Activated T-helper 1 cell treated with Interleukin-2 at 50 U/mL for 16 hours (primary cell): ENCODE results near the gene ADIPOR2.

Source experiments
- DNase-seq: peaks from one replicate; pipeline ENCODE4 v3.0.0-alpha.2; 2020; ENCODE audit warnings: low read depth

ADIPOR2 gene

DNA sequence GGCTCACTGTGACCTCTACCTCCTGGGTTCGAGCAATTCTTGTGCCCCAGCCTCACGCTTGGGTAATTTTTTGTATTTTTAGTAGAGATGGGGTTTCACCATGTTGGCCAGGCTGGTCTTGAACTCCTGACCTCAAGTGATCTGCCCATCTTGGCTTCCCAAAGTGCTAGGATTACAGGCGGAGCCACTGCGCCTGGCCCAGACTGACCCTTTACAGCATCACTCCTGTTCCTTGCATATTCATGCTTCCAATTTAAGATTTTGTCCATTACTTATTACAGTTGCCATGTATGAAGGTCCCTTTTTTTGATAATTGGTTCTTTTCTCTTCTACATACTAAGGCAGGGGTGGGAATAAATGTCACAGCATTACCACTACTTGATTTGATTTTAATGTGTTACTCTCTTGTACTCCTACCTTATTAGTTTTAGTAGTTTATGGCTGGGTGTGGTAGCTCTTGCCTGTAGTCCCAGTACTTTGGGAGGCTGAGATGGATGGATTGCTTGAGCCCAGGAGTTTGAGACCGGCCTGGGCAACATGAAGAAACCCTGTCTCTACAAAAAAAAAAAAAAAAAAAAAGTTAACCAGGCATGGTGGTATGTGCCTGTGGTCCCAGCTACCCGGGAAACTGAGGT is 46.9 kb downstream of the ADIPOR2 start:
- DNase-seq, result no peak

DNA sequence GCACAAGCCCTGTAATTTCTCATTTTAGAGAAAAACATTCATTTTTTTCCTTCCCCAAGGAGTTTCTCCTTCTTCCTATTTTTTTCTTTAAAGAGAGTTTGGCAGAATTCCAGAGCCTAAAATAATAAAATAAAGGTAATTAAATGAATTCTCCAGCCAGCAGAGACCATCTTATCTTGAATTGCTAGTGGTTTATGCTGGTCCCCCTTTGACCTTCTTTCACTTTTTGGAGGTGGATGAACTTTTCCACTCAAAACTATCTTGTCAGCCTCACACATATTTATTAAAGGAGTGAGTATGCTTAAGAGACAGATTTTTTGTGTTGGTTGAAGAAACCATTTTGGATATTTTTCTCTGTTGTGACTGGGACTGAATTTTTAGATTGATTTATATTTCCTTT is 47.6 kb downstream of the ADIPOR2 start:
- no peak for DNase-seq

DNA sequence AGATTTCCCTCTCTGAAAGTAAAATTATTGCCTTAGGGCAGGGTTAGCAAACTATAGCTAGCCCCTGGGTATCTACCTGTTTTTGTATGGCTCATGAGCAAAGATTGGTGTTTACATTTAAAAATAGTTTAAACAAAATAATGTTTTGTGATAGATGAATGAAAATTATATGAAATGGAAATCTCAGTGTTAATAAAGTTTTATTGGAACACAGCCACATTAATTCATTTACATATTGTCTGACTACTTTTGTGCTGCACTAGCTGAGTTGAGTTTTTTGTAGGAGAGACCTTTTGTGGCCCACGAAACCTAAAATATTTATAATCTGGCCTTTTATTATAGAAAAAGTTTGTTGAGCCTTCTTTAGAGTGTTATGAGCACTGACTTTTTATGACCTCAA is 48.5 kb downstream of the ADIPOR2 start:
- DNase-seq, result no peak

DNA sequence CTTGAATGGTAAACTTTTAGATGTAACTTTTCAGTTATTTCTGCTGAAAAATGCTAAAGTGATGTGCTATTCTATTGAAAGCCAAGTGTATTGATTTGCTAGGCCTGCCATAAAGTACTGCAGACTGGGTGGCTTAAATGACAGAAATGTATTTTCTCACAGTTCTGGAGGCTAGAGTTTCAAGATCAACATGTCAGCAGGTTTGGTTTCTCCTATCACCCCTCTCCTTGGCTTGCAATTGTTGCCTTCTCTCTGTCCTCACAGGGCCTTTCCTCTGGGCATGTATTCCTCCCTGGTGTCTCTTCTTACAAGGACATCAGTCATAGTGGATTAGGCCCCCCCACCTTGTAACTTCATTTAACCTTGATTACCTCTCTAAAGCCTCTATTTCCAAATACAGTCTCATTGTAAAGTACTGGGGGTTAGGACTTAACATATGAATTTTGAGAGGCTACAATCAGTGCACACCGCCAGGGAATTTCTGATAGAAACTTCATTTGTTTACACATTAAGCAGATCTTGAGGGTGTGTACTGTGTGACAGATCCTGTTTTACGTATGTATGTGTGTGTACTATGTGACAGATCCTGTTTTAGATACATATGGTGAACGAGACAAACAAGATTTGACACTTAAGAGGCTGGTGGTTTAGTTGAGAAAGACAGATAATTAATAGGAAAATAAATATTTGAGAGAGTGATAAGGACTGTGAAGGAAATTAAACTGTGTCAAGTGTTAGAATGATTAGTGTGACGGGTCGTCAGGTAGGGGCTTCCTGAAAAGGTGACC is 49.5 kb downstream of the ADIPOR2 start:
- no peak for DNase-seq

DNA sequence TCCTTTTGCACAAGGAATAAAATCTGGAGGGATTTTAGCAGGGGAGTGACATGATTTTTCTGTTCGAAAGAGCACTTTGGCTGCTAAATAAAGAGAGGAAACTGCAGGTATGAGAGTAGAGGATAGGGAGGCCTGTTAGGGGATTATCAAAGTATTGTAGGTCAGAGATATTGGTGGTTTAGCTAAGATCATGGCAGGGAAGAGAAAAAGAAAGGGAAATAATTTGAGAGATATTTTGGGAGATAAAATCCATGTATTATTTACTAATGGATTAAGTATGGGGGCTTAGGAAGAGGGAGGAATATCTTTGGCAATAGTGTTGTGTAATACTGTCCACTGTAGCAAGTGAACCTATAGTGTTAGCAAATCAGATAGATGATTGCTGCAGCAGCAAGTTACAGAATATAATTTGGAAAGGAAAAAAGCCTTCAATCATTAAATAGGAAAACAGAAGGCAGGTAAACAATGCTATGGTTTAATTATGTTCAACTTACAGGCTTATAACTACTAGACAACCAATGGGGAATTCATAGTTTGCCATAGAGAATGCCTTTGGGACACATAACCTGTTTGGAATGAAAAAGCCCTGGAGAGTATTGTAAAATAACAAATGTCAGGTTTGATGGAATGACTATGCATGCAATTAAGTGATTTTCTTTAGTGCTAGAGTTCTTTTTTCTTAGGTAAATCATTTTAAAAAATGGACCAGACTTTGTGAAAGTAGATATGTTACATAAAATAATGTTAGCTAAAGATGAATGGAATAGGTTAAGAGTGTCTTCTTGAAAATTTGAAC is 50.5 kb downstream of the ADIPOR2 start:
- no peak for DNase-seq

DNA sequence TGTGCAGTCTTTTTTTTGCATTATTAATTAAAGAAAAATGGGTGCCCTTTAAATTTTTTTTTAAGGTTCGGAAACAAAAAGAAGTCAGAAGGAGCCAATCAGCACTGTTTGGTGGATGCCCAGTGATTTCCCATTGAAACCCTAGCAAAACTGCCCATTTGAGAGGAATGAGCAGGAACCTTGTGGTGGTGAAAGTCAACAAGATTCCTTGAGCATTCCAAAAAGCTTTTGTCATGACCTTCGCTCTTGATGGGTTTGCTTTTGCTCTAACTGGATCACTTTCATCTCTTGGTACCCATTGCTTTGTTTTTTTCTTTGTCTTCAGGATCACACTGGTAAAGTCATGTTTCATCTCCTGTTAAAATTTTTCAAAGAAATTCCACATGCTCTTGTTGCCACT is 54.1 kb downstream of the ADIPOR2 start:
- no peak for DNase-seq

DNA sequence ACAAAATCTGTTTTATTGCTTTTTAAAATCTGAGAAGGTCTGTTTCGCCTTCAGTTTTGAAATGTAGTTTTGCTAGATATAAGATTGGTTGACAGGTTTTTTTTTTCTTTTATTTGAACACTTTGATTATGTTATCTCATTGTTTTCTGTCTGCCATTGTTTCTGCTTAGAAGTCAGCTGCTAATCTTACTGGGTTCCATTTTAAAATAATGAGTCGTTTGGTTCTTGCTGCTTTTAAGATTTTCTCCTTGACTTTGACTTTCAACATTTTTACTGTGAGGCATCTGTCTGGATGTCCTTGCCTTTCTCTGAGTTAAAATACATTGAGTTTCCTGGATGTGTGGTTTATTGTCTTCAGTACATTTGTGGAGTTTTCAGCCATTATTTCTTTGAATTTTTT is 56.7 kb downstream of the ADIPOR2 start:
- DNase-seq, result no peak

DNA sequence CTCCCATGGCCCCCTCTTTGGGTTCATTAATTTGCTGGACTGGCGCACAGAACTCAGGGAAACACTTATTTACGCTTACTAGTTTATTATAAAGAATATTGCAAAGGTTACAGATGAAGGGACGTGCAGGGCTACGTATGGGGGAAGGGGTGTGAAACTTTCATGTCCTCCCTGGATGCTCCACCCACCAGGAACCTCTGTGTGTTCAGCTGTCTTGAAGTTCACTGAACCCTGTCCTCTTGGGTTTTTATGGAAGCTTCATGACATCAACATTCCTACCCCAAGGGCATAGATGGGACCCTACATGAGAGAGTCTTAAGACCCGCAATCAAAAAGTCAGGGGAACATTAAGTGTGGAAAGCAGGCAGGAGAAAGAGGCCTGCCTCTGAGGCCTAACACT is 58.1 kb downstream of the ADIPOR2 start:
- DNase-seq, result no peak

DNA sequence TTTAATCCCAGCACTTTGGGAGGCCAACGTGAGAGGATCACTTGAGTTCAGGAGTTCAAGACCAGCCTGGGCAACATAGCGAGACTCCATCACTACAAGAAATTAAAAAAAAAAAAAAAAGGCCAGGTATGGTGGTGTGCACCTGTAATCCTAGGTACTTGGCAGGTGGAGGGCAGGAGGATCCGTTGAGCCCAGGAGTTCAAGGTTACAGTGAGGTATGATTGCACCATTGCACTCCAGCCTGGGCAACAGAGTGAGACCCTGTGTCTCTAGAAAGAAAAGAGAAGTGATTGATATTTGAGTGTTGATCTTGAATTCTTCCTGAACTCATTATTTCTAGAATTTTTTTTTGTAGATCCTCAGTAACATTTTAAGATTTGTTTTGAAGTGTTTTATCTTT is 59.4 kb downstream of the ADIPOR2 start:
- DNase-seq, result no peak

DNA sequence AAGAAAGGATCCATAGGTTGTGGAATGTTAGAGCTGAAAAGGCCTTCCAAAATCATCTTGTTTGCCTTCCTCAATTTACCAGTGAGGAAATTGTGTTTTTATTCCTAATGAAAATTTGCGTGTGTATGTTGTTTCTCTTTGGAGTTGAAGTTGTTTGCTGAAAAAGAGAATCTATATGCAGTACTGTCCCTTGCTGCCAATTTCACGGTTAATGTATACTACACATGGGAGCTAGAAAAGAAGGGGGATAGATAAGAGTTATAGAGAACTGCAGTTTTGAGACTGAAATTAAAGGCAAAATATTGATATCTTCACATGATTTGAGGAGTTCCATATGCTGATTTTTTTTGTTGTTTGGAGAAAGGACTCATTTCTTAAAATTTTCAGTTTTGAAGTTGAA is 67.5 kb downstream of the ADIPOR2 start:
- DNase-seq, result no peak

DNA sequence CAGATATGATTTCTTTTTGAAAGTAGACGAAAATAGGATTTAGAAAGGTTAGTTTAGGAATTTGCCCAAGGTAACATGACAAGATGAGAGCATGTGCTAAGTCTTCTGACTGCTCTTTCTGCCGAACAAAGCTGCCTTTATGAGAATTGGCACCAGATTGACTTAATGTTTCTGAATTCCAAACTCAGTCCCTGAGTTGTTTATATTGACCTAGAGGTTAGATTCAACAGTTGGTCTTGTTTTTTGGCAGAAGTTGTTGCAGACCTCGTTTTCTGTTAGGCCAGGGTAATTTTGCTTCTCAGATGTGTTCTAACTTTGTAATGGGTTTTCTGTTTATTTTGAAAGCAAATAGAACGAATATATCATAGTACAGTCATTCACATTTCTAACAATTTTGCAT is 68.0 kb downstream of the ADIPOR2 start:
- no peak for DNase-seq

DNA sequence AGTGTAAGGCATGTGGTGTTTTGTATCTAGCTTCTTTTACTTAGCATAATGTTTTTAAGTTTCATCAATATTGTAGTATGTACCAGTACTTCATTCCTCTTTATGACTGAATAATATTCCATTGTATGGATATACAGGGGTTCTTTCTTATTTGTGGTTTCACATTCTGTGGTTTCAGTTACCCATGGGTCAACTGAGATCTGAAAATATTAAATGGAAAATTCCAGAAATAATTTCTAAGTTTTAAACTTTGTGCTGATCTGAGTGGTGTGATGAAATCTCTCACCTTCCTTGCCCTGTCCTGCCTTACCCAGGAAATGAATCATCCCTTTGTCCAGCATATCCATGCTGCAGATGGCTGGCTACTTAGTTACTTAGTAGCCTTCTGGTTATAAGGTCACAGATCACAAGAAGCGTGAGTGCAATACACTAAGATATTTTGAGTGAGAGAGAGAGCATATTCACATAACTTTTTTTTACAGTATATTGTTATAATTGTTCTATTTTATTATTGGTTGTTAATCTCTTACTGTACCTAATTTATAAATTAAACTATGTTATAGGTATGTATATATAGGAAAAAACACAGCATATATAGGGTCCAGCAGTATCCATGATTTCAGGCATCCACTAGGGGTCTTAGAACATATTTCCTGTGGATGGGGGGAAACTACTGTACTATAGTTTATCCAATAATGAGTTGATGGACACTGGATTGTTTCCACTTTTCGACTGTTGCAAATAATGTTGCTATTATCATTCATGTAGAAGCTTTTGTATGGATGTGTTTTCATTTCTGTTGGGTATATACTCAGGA is 69.9 kb downstream of the ADIPOR2 start:
- DNase-seq, result no peak

DNA sequence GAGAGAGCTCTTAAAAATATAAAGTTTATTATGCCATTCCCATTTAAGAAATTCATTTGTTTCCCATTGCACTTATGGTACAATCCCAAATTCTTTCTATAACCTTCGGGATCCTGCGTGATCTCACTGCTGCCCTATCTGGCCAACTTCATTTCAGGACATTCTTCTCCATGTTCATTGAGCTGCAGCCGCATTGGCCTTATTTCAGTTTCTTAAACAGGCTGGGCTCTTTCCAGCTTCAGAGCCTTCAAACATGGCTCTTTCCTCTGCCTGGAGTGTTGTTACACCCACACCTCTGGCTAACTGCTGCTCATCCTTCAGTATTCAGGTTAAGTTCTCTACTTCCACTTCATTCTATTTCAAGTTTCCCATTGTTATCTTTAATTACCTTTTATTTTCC is 71.0 kb downstream of the ADIPOR2 start:
- no peak for DNase-seq

DNA sequence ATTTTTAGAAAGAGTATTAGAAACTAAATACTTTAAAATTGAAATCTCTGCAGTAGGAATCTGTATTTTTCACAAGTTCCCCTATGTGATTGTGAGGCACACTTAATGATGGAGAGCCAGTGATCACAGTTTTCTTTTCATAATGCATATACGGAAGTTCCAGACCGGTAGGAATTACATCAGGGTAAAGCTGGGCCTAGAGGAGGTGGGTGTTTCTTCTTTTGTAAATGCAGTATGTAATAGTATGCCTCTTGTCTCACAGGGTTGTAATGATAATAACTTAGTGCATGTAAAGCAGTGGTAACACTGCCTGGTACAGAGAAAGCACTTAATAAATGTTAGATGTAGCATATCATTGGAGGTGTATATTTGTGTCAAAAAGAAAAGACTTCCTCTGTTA is 72.3 kb downstream of the ADIPOR2 start:
- DNase-seq, result no peak

DNA sequence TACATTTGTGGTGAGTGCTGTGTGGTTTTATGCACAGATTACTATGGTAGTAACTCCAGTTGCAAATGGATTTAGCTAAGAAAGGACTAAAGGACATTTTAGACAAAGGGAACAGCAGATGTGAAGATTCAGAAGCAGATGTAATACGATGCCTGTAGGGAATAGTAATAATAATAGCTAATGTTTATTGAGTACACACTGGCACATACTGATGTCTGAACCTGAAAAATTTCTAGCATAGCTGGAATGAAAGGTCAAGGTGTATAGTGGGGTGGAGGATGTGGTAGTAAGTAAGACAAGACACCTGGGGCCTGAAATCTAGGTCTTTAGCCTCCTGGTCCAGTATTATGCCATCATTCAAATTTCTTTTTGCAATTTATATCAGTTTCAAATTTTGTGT is 75.2 kb downstream of the ADIPOR2 start:
- DNase-seq, result no peak

DNA sequence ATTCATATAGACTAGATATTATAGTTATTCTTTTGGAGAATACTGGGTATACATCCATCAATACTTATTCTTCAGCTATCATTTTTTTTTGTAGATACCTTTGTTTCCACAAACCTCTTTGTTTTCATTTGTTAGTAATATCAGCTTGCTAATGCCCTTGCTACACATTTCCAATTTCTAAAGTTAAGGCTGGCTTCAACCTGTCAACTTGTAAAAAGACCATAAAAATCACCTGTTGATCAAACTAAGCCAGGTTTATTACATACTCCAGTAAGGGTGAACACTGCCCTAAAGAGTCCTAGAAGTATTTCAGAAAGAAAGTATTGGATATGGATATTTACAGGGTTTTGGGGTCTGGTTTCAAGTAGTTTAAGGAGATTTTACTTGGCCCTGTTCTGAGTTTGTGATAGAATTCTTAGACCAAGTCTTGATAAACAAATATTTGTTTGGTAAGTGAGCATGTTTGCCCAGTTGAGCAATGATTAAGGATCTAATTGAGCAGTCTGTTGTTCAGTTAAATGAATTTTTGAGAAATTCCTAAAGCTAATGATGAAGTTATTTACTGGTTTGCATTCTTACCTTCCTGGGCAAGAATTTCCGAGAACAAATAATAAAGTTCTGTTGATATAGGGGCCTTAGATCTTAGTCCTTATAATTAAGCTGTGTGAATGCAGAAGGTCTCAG is 76.7 kb downstream of the ADIPOR2 start:
- DNase-seq, result no peak

DNA sequence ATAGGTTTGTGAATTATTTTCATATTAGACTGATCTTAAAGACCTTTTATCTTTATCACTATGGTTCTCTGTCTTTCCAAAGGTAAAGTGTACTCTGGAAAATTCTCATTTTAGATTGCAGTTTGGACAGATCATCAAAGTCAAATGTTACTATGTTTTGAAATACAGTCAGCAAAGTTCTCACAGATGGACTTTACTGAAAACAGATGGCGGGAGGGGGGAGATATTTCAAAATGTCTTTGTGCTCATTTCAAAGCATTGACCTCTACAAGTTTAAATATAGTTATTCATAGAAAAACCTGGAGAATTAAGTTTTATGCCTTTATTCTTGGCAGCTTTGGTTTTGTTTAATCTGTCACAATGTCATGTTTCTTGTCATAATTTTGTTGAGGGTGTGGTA is 77.7 kb downstream of the ADIPOR2 start:
- no peak for DNase-seq

DNA sequence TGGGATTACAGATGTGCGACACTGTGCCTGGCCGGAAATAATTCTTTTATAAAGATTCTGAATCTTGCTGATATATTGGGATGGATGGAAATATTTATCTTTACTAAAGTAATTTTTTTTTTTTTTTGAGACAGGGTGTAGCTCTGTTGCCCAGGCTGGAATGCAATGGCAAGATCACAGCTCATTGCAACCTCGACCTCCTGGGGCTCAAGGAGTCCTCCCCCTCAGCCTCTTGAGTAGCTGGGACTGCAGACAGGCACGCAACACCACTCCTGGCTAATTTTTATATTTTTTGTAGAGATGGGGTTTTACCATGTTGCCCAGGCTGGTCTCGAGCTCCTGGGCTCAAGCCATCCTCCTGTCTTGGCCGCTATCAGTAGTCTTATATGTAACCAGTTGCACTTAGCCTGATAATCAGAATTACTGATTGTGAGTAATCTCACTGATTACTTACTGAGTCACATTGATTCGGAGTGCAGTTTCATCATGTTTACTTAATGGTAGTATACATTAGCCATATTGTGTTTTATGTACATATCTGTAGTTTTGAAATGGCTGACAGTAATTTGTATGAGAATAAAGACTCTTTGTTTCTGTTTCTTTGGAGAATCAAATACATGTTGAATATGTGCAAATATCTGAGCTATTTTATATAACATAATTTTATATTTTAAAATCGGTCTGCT is 79.1 kb downstream of the ADIPOR2 start:
- no peak for DNase-seq

DNA sequence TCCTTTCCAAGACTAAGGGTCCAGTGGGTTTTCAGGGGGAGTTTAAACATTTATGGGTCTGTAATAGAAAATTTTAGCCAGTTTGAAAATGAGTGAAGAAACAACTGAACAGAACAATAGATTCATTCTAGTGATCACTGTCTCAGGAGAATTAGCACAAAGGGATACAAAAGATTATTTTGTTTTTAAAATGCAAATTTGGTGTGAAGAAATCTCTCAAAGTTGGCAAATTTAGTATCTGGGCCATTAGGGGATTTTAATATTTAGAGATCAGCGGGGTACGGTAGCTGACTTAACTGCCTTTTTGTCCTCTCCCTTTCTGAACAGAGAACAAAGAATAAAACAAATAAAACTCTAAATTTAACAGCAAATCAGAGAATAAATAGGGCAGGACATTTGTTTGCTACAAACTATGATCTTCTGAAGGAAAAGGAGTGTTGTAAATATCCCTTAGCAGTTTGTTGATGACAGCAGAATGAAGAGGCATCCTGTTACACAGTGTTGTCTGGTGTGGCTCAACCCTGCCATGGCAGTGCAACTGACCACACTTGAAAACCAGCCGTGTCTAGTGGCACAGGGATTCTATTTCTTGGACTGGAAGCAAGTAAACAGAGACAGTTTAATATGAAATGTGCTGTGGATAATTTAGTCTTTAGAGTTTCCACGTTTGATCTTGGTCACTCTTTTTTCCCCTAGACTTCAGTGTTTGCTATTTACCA is 83.2 kb downstream of the ADIPOR2 start:
- no peak for DNase-seq

DNA sequence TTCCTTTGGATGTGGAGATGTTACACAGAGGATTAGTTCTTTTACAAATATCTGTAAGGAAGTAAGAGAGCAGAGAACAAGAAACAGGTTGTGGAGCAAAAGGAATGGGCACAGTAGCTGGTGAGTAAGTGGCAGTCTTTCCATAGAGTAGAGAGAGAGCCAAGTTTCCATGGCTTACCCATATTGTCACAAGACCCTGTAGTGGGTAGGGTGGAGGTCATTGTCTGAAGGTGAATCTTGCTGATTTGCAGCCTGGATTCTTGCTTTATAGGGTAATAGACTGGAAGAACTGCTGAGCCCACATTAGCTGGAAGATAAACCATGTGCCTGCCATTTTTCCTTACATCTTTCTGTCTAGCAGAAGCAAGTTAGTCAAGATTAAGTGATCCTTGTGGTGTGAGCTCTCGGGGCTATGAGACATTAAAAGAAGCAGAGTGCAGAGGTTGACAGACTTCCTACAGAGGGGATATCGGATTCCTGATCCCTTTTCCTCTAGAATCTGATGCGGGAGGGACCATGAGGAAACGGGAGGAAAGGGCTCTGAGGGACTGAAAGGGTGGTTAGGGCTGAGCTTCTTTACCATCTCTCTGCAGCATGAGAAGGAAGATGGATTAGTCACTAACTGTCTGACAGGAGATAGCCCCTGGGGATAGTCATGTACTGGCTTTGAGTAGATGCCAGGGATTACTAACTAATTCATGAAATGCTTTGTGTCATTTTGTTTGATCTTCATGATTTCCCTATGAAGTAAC is 85.5 kb downstream of the ADIPOR2 start:
- no peak for DNase-seq
